Heart left ventricle (tissue), 16 donors: ENCODE measurements around the gene SCN11A. TPM values are rescaled to one million over a fixed set of nuclear protein-coding genes. Genes with fewer than 3 reads are reported as not detected.
"Not testable (repeated sequence)": the region's sequence is repeated elsewhere in the genome, so short reads cannot be mapped to it uniquely, and the experiment has no call there.

Experiments
- ATAC-seq, 4 donors: fragments of 200-7000 bp; cut with Tn5 transposase; one replicate each; pipeline ENCODE4 v1.9.1; 2020 to 2022; ENCODE audit warnings: moderate library complexity in 4 of 4, mild to moderate bottlenecking in 3 of 4, moderate number of reproducible peaks in 1 of 4
- DNase-seq, 5 donors: peaks; one replicate each; pipeline ENCODE4 v3.0.0-alpha.2; 2020
- H3K27ac ChIP-seq, 12 donors: fragments of 200-600 bp; sonication (generic) in 4 of 12; one replicate each; pipeline versions ENCODE4 v1.5.0 to v1.8.0; 2016 to 2022; ENCODE audit warnings: mild to moderate bottlenecking in 2 of 12
- H3K27me3 ChIP-seq, 9 donors: fragments of 200-600 bp; sonication (generic) in 2 of 9; one replicate each; pipeline versions ENCODE4 v1.5.1 to v1.8.0; 2016 to 2022; ENCODE audit warnings: mild to moderate bottlenecking in 3 of 9
- H3K36me3 ChIP-seq, 9 donors: fragments of 200-600 bp; sonication (generic) in 2 of 9; one replicate each; pipeline versions ENCODE4 v1.5.0 to v1.8.0; 2018 to 2022; ENCODE audit warnings: mild to moderate bottlenecking in 2 of 9
- H3K4me1 ChIP-seq, 12 donors: fragments of 200-600 bp; sonication (generic) in 4 of 12; one replicate each; pipeline versions ENCODE4 v1.5.0 to v1.8.0; 2016 to 2022; ENCODE audit warnings: mild to moderate bottlenecking in 3 of 12
- H3K4me3 ChIP-seq, 12 donors: fragments of 200-600 bp; sonication (generic) in 4 of 12; one replicate each; pipeline versions ENCODE4 v1.5.0 to v1.8.0; 2017 to 2022; ENCODE audit warnings: mild to moderate bottlenecking in 9 of 12, moderate library complexity in 4 of 12
- H3K9me3 ChIP-seq, 12 donors: fragments of 200-600 bp; sonication (generic) in 4 of 12; one replicate each; pipeline versions ENCODE4 v1.5.0 to v1.8.0; 2016 to 2022; ENCODE audit warnings: mild to moderate bottlenecking in 1 of 12
- POLR2A ChIP-seq, 2 donors: fragments of 450-650 bp; IDR thresholded peaks; one replicate each; pipeline ENCODE4 v1.6.1; 2017; ENCODE audit warnings: antibody characterized with exemption in 2 of 2, mild to moderate bottlenecking in 2 of 2, moderate library complexity in 2 of 2
- WGBS, 4 donors: extraction: QIAGEN DNeasy Blood & Tissue Kit in 2 of 4; methylation state at CpG; one replicate each; pipeline versions ENCODE4 v1.1.5 to v1.1.7; 2013 to 2018; 5-methylcytosine and 5-hydroxymethylcytosine counted together
- intact Hi-C, 10 donors: fragments of 100-400 bp; cut with DNase I; formaldehyde crosslinking; loops; one replicate each; pipeline versions ENCODE4 v1.11.1 to v1.14.2; 2022
- polyA plus RNA-seq, 2 donors: library from polyadenylated mRNA; stranded (reverse); fragments of 200-250 nt; gene quantifications; one replicate each; pipeline ENCODE4 v1.2.3, GENCODE V29; 2013
- total RNA-seq, 9 donors: library from RNA; depleted of rRNA in 2 of 9; stranded (reverse); fragments of >200 nt in 2 of 9; fragmentation: NEBNext Ultra II Directional in 3 of 9; extraction: Animal tissue kit (Norgen Biotek cat#: 25700) in 3 of 9; gene quantifications; one replicate each; pipeline versions ENCODE4 v1.1.0 to v1.2.4, GENCODE V29; 2016 to 2023
- TF ChIP-seq, protein P1 (sequence below), 12 donors: fragments of 200-600 bp; sonication (generic) in 4 of 12; IDR thresholded peaks; one replicate each; pipeline versions ENCODE4 v1.5.0 to v1.8.0; 2018 to 2022; ENCODE audit warnings: antibody characterized with exemption in 12 of 12, mild to moderate bottlenecking in 5 of 12
- donor health status: ischemic (EF 13 %, LVEDD 7.1; RV severe dilation, severe dysfunction).
- donor health status: healthy with polysubstance abuse.
- donor health status: DM: no; HTN: yes; CAD: no.
- donor health status: DM: no; HTN: no; CAD: no.
- donor health status: ischemic (EF 25% LVEDD 6.9; RV normal size, moderate dysfunction).
- donor health status: ischemic (EF 25% LVEDD 5.7; RV mildly dilated, moderate dysfunction).
- donor health status: healthy.
- donor health status: DM: yes; HTN: yes; CAD: no.
- donor health status: ischemic (EF 35%, LVEDD 5.7; RV mildly dilated, moderate dysfunction).
- donor health status: nonischemic (EF 11% LVEDD 7.7; RV severe dilation, severe dysfunction).
- donor health status: DM: yes; HTN: yes; CAD: no.
- donor health status: PGD.
- donor health status: ischemic (EF 29% LVEDD 5.4; RV normal size, mild dysfunction).
- donor health status: nonischemic (EF 23%, LVEDD 6.1; RV moderate dilation, normal function).

Gene SCN11A
- total and polyA plus RNA-seq, 11 donors: 0.03 to 0.13 (median 0.08) TPM; not detected in 4

DNA sequence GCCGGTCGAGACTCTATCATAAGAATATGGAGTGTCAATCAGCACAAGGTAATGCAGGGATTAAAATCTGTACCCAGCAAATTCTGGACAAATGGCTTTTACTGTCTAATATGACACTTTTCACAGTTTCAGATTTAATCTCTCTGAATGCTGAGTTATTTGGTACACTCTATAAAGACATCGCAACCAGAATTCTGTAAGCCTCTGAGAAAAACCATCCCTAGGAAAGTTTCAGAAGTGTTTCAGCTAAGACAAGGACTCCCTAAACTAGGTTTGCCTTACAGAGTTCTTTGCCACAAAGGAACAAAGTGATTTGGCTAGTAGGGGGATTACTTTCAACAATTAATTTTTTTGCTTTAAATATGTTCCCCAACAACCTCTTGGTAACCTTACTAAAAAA is 11.4 kb upstream of the SCN11A start:
- TF ChIP-seq POLR2A (IDR thresholded peaks at IDR 0.05): no peak
- TF ChIP-seq, protein P1, sequence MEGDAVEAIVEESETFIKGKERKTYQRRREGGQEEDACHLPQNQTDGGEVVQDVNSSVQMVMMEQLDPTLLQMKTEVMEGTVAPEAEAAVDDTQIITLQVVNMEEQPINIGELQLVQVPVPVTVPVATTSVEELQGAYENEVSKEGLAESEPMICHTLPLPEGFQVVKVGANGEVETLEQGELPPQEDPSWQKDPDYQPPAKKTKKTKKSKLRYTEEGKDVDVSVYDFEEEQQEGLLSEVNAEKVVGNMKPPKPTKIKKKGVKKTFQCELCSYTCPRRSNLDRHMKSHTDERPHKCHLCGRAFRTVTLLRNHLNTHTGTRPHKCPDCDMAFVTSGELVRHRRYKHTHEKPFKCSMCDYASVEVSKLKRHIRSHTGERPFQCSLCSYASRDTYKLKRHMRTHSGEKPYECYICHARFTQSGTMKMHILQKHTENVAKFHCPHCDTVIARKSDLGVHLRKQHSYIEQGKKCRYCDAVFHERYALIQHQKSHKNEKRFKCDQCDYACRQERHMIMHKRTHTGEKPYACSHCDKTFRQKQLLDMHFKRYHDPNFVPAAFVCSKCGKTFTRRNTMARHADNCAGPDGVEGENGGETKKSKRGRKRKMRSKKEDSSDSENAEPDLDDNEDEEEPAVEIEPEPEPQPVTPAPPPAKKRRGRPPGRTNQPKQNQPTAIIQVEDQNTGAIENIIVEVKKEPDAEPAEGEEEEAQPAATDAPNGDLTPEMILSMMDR (IDR thresholded peaks at IDR 0.05): no peak
- DNase-seq (no peak), ATAC-seq (no peak)
- Histone ChIP-seq H3K27me3 (no peaks in the 10 kb centered on the region), H3K36me3 (peaks cover 0 to 40% (median 32%) of the 10 kb centered on the region in 9 donors), H3K9me3 (no peaks in the 10 kb centered on the region), H3K4me3 (no peak overlapping the region), H3K4me1 (peaks cover 0 to 9% (median 0%) of the 10 kb centered on the region in 12 donors), H3K27ac (no peak overlapping the region)
- WGBS, 4 donors: 91 to 94% (median 92%) methylated on average over 3 of the region's 3 CpGs
- intact Hi-C loops: no loop called here

DNA sequence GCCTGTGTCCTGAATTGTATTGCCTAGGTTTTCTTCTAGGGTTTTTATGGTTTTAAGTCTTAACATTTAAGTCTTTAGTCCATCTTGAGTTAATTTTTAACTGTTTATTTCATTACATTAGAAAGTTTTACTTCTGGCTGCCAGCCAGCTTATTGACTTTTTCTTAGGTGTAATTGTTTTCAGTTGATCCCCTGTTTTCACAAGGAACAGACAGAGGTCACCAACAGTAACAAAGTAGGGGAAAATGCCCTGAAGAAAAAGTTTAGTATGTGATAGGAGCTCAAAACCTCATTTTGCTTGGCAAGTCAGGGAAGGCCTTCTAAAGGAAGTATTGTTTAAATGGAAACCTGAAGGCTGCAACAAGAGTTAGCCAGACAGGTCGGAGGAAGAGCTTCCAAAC is 10.4 kb upstream of the SCN11A start:
- ATAC-seq (no peak), DNase-seq (no peak)
- TF ChIP-seq POLR2A (IDR thresholded peaks at IDR 0.05): no peak
- TF ChIP-seq, protein P1 (IDR thresholded peaks at IDR 0.05): no peak
- WGBS, 4 donors: 80 to 91% (median 85%) methylated on average over 1 of the region's 1 CpG
- H3K4me3 ChIP-seq: no peak overlapping the region
- no peaks in the 10 kb centered on the region for H3K9me3 ChIP-seq
- intact Hi-C loops: no loop called here
- peaks cover 0 to 30% (median 23%) of the 10 kb centered on the region in 9 donors for H3K36me3 ChIP-seq
- H3K27me3 ChIP-seq: no peaks in the 10 kb centered on the region
- H3K27ac ChIP-seq: no peak overlapping the region
- peaks cover 0 to 9% (median 0%) of the 10 kb centered on the region in 12 donors for H3K4me1 ChIP-seq

DNA sequence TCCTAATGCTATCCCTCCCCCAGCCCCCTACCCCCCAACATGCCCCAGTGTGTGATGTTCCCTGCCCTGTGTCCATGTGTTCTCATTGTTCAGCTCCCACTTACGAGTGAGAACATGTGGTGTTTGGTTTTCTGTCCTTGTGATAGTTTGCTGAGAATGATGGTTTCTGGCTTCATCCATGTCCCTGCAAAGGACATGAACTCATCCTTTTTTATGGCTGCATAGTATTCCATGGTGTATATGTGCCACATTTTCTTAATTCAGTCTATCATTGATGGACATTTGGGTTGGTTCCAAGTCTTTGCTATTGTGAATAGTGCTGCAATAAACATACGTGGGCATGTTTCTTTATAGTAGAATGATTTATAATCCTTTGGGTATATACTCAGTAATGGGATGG is 9.5 kb upstream of the SCN11A start:
- DNase-seq, H3K27me3 ChIP-seq, H3K4me1 ChIP-seq, H3K4me3 ChIP-seq, H3K9me3 ChIP-seq, intact Hi-C loops, ATAC-seq, H3K27ac ChIP-seq: not testable (repeated sequence)
- WGBS, 4 donors: 89 to 96% (median 91%) methylated on average over 2 of the region's 2 CpGs
- H3K36me3 ChIP-seq: peaks cover 0 to 21% (median 13%) of the 10 kb centered on the region in 9 donors

DNA sequence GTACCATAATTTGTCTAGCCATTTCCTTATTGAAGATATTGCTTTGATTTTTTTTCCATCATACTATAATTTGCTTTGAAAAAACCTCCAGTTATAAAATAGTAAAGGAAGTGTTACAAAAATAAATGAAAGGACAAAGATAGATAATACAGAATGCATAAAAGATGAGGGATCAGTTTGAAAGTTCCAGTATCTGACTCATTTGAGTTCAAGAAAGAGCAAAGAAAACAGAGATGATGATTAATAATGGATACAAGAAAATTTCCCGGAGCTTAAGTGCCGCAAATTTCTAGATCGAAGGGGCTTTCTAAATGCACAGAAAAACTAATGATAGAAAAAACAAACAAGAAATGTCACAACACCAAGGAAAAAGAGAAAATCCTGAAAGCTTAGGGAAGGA is 4.4 kb upstream of the SCN11A start:
- Histone ChIP-seq H3K9me3 (no peaks in the 10 kb centered on the region), H3K4me1 (peaks cover 4 to 34% (median 24%) of the 10 kb centered on the region in 12 donors), H3K4me3 (no peak overlapping the region), H3K36me3 (no peaks in the 10 kb centered on the region), H3K27me3 (no peaks in the 10 kb centered on the region), H3K27ac (no peak overlapping the region)
- ATAC-seq (no peak), DNase-seq (no peak)
- TF ChIP-seq, protein P1 (IDR thresholded peaks at IDR 0.05): no peak
- TF ChIP-seq POLR2A (IDR thresholded peaks at IDR 0.05): no peak
- WGBS, 4 donors: 91 to 94% (median 93%) methylated on average over 3 of the region's 3 CpGs
- intact Hi-C loops: no loop called here

DNA sequence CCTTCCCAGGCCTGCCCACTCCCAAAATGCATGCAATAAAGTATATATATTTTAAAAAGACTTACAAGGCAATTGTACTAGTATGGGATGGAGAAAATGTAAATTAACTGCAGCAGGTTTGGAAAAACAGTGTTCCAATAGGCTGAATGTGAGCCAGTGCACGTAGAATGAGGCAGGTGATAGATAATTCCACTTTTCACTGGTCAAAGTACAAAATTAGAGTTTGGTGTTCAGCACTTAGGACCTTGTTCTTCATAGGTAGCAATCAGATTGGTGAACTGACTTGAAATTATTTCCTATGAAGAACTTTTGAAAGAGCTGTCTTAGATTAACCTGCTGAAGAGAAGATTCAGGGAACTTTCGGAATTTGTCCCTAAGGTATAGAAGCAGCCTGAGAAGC is 2.0 kb upstream of the SCN11A start:
- peaks cover 4 to 48% (median 23%) of the 10 kb centered on the region in 12 donors for H3K4me1 ChIP-seq
- H3K27me3 ChIP-seq: no peaks in the 10 kb centered on the region
- H3K9me3 ChIP-seq: no peaks in the 10 kb centered on the region
- ATAC-seq (no peak), DNase-seq (no peak)
- H3K36me3 ChIP-seq: no peaks in the 10 kb centered on the region
- WGBS, 4 donors: 74 to 90% (median 82%) methylated on average over 2 of the region's 2 CpGs
- intact Hi-C loops: loop anchor here in 1 of 10 donors (5.0 kb wide), 1 partner anchor 54 kb away; the partner anchor contains the start of genes GORASP1 and TTC21A
- no peak overlapping the region for H3K27ac ChIP-seq
- peak overlapping the region in 2 of 12 donors; percentile 93 to 97 for H3K4me3 ChIP-seq
- TF ChIP-seq, protein P1 (IDR thresholded peaks at IDR 0.05): no peak
- no peak for TF ChIP-seq POLR2A (IDR thresholded peaks at IDR 0.05)
